ENCODE data around the gene FNBP1L. TPM values are rescaled to one million over a fixed set of nuclear protein-coding genes. Genes with fewer than 3 reads are reported as not detected.

The FNBP1L gene
- total and polyA plus RNA-seq, 10 of the 15 experiments (the other 5 are each of a cell fraction or from before 2014, with no cell fraction given), result 0.02 to 0.12 (median 0.07) TPM; not detected in 4

DNA sequence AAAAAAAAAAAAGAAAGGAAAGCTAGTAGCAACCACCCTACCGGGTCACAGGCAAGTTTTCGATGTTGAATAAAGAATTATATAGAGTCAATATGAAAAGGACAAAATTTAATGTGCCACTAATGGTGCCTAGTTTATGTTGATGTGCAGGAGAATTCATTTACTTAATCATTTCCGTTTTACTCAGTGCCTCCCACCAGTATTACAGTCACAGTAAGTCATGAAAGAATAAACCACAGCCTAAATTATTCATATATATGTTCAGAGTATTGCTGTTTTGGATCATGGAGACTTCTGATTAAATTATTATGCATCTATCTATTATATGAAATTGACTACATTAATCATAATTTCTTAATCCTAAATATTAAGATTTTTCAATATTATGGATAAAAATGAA is 35.3 kb downstream of the FNBP1L start:
- 63% methylated on average over 3 of the region's 3 CpGs for WGBS (ENCODE audit: insufficient coverage, insufficient replicate concordance, low lambda C conversion rate, missing lambda C conversion rate)
- no peak for FAIRE-seq

More for the DNA sequence above, 35.3 kb downstream of the FNBP1L start:
- ATAC-seq, result no peak
- no peak overlapping the region for H3K27ac ChIP-seq (ENCODE audit: control insufficient read depth, insufficient read depth)
- no peak overlapping the region for H3K4me3 ChIP-seq
- ChIA-PET SMC1A (ENCODE audit: uncharacterized antibody, unreplicated experiment) (interaction anchor here (0.6 kb wide), 1 partner anchor 22 kb away, joined by 3 read pairs; no protein-coding TSS in a partner anchor), POLR2A (no interaction called here), RAD21 (ENCODE audit: unreplicated experiment) (no interaction called here), CTCF (no interaction called here)
- no peaks in the 10 kb centered on the region for H3K4me1 ChIP-seq (ENCODE audit: control insufficient read depth, insufficient read depth, low read length)
- no peak for DNase-seq (ENCODE audit: low read depth, low spot score)
- H3K36me3 ChIP-seq (ENCODE audit: control insufficient read depth in 2 of 2, insufficient read depth in 2 of 2, low read length in 1 of 2), result no peaks in the 10 kb centered on the region
- no peaks in the 10 kb centered on the region for H3K79me2 ChIP-seq (ENCODE audit: control insufficient read depth, insufficient read depth, low read length)
- TF ChIP-seq, protein P1, sequence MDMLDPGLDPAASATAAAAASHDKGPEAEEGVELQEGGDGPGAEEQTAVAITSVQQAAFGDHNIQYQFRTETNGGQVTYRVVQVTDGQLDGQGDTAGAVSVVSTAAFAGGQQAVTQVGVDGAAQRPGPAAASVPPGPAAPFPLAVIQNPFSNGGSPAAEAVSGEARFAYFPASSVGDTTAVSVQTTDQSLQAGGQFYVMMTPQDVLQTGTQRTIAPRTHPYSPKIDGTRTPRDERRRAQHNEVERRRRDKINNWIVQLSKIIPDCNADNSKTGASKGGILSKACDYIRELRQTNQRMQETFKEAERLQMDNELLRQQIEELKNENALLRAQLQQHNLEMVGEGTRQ (IDR thresholded peaks at IDR 0.05; ENCODE audit: borderline replicate concordance, low read depth, low read length), result no peak
- no peak for TF ChIP-seq ETV6 (conservative IDR thresholded peaks at IDR 0.05 in 1 of 2, IDR thresholded peaks at IDR 0.05 in 1 of 2; ENCODE audit: borderline replicate concordance in 1 of 2, low read depth in 1 of 2)
- TF ChIP-seq, protein P2, sequence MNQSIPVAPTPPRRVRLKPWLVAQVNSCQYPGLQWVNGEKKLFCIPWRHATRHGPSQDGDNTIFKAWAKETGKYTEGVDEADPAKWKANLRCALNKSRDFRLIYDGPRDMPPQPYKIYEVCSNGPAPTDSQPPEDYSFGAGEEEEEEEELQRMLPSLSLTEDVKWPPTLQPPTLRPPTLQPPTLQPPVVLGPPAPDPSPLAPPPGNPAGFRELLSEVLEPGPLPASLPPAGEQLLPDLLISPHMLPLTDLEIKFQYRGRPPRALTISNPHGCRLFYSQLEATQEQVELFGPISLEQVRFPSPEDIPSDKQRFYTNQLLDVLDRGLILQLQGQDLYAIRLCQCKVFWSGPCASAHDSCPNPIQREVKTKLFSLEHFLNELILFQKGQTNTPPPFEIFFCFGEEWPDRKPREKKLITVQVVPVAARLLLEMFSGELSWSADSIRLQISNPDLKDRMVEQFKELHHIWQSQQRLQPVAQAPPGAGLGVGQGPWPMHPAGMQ (IDR thresholded peaks at IDR 0.05; ENCODE audit: borderline replicate concordance), result no peak
- TF ChIP-seq, protein P3, sequence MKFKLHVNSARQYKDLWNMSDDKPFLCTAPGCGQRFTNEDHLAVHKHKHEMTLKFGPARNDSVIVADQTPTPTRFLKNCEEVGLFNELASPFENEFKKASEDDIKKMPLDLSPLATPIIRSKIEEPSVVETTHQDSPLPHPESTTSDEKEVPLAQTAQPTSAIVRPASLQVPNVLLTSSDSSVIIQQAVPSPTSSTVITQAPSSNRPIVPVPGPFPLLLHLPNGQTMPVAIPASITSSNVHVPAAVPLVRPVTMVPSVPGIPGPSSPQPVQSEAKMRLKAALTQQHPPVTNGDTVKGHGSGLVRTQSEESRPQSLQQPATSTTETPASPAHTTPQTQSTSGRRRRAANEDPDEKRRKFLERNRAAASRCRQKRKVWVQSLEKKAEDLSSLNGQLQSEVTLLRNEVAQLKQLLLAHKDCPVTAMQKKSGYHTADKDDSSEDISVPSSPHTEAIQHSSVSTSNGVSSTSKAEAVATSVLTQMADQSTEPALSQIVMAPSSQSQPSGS (IDR thresholded peaks at IDR 0.05; ENCODE audit: low read length), result no peak
- TF ChIP-seq SRF (IDR thresholded peaks at IDR 0.05; ENCODE audit: low read depth in 2 of 2, low read length in 2 of 2), result no peak
- TF ChIP-seq, protein P4, sequence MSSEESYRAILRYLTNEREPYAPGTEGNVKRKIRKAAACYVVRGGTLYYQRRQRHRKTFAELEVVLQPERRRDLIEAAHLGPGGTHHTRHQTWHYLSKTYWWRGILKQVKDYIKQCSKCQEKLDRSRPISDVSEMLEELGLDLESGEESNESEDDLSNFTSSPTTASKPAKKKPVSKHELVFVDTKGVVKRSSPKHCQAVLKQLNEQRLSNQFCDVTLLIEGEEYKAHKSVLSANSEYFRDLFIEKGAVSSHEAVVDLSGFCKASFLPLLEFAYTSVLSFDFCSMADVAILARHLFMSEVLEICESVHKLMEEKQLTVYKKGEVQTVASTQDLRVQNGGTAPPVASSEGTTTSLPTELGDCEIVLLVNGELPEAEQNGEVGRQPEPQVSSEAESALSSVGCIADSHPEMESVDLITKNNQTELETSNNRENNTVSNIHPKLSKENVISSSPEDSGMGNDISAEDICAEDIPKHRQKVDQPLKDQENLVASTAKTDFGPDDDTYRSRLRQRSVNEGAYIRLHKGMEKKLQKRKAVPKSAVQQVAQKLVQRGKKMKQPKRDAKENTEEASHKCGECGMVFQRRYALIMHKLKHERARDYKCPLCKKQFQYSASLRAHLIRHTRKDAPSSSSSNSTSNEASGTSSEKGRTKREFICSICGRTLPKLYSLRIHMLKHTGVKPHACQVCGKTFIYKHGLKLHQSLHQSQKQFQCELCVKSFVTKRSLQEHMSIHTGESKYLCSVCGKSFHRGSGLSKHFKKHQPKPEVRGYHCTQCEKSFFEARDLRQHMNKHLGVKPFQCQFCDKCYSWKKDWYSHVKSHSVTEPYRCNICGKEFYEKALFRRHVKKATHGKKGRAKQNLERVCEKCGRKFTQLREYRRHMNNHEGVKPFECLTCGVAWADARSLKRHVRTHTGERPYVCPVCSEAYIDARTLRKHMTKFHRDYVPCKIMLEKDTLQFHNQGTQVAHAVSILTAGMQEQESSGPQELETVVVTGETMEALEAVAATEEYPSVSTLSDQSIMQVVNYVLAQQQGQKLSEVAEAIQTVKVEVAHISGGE (CRISPR knock-in tag; IDR thresholded peaks at IDR 0.05), result no peak
- H3K9ac ChIP-seq (ENCODE audit: control insufficient read depth, insufficient read depth, low read length), result no peak overlapping the region
- H3K4me2 ChIP-seq (ENCODE audit: control insufficient read depth, insufficient read depth), result no peak overlapping the region
- H3K9me3 ChIP-seq (replicated peaks; ENCODE audit: control insufficient read depth, insufficient read depth, low read length), result peaks cover 2% of the 10 kb centered on the region; the same call in 1 of the 3 replicates
- BruUV-seq (replicated peaks), result no TSS peak
- intact Hi-C loops (cut with micrococcal nuclease; ENCODE audit: unreplicated experiment), result no loop called here
- in situ Hi-C loops (cut with MboI), result no loop called here
- H4K20me1 ChIP-seq (ENCODE audit: control insufficient read depth, insufficient read depth), result no peaks in the 10 kb centered on the region
- no peak overlapping the region for H2AFZ ChIP-seq (ENCODE audit: control insufficient read depth, low read depth, low read length)
- H3K27me3 ChIP-seq (replicated peaks in 1 of 2; ENCODE audit: control insufficient read depth in 2 of 2, insufficient read depth in 2 of 2, low read length in 1 of 2), result no peaks in the 10 kb centered on the region; a peak in 1 of 4 replicates

All from GM12878 (cell line).